NCI-H748 treated with DMSO at 0.1 percent for 48 hours (cell line): ENCODE data around the gene PAK4.
A peak's percentile ranks its signal among the peaks of the same experiment; 100 is the strongest.
"Not testable (repeated sequence)": the region's sequence is repeated elsewhere in the genome, so short reads cannot be mapped to it uniquely, and the experiment has no call there.

Experiments used
- DNase-seq: peaks from one replicate; lab custom pipeline; 2025; lab: John Stamatoyannopoulos, UW

PAK4 gene

DNA sequence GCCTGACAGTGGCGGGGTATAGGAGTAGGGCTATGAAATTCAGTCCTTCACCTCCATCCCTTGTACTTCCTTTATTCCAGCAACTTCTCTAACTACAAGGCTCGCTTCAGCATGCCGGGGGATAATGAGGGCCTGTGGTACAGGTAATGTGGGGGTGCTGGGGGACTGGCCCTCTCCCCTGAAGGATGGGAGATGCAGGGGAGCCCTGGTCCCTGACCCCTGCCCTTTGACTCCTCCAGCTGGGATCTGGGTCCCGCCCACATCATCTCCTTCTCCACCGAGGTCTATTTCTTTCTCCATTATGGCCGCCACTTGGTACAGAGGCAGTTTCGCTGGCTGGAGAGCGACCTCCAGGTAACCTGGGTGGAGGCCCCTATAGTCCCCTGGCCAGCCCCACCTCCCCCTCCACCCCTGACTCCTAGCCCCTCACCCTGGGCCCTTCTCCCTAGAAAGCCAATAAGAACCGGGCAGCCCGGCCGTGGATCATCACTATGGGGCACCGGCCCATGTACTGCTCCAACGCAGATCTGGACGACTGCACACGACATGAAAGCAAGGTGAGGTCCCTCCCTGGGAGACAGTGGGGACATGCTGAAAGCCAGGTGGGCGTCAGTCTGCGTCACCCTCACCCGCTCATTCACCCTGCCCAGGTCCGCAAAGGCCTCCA, 25.0 kb upstream of the PAK4 start:
- no peak for DNase-seq

DNA sequence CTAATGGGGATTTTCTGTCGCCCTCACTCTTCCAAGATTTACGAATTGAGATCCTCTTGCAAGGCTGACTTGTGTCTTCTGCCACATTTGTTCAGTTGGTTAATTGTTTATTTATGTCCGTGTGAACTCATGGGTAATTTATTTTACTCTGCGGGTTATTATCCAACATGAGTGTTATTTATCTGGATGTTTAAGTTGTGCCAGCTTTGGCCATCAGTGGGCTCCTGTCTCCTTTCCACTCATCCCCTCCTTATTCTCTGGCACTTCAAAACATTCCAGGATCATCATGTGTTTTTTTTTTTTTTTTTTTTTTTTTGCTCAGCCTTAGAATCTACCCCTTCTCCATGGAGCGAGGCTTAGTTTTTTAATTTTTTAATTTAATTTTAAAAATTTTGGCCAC, 22.4 kb upstream of the PAK4 start:
- DNase-seq: no peak

- DNase-seq: no peak
Observed at GRCh38 chr19:39104186-39104596, 21.4 kb upstream of the PAK4 start.

GRCh38 chr19:39106194-39106593, 19.4 kb upstream of the PAK4 start:
- no peak for DNase-seq

GRCh38 chr19:39109641-39110040, 15.9 kb upstream of the PAK4 start:
- no peak for DNase-seq

- DNase-seq: peak; percentile 37
Observed at GRCh38 chr19:39110263-39110967, 15.2 kb upstream of the PAK4 start.

GRCh38 chr19:39111593-39112199, 13.9 kb upstream of the PAK4 start:
- DNase-seq: no peak

DNA sequence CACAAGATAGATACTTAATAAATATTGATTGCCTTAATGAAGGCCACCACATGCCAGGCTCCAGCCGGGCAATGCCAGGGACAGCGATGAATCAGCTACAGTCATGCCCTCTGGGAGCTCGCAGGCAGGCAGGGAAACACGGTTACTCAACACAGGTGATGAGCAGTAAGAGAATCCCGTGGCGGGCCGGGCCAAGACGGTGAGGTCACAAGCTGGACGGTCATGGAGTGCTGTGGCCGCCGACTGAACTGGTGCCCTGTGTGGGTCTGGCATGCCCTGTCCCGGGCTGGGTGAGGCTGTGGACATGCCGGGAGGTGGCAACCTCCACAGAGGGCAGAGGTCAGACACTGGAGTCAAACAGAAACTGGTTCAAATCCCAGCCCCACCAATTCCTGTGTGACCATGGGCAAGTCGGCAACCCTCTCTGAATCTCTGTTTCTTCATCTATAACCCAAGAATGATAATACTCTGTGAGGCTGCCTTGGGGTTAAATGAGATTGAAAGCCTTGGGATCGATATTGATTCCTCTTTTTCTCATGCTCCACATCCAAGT, 13.2 kb upstream of the PAK4 start:
- DNase-seq: no peak

DNA sequence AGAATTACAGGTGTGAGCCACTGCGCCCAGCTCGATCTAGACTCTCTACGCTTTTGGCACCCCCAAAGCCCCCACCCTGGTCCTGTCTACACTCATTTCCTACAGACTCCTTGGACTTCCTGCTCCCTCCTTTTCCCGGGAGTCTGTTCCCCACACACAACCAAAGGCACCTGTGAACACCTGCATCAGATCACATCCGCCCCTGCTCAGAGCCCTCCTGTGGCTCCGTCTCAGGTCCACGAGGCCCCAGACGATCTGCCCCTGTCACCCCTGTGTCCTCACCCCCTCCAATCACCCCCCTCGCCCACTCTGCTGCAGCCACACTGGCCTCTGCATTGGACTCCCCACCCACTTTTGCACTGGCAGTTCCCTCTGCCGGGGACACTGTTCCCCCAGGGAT, 12.4 kb upstream of the PAK4 start:
- DNase-seq: no peak

DNA sequence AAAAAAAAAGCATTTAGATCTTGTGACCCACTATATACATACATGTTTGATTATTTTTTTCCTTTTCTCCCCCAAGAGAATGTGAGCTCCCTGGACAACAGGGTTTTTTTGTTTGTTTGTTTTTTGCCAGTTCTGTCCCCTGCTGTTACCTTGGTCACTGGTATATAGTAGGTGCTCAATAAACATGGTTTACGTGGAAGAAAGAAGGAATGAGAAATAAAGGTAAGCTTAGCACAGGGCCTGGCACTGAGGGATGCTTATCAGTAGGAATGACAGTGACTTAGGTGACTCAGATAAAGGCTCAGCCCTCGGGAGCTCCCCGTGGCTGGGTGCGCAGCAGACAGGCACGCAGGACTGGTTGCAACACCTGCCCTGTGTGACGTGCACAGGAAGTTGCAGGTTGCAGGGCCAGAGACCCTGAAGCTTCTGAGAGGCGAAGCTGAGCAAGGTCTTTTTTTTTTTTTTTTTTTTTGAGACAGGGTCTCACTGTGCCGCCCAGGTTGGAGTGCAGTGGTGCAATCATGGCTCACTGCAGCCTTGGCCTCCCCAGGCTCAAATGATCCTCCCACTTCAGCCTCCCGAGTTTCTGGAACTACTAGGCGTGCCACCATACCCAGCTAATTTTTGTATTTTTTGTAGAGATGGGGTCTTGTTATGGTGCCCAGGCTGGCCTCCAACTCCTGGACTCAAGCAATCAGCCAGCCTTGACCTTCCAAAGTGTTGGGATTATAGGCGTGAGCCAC, 10.3 kb upstream of the PAK4 start:
- no peak for DNase-seq

DNA sequence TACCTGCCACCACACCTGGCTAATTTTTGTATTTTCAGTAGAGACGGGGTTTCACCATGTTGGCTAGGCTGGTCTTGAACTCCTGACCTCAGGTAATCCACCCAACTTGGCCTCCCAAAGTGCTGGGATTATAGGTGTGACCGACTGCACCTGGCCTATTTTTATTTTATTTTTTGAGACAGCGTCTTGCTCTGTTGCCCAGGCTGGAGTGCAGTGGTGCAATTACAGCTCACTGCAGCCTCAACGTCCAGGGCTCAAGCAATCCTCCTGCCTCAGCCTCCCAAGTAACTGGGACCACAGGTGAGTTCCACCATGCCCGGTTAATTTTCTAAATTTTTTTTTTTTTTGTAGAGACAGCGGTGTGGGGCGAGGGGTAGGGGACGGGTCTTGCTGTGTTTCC, 8.6 kb upstream of the PAK4 start:
- DNase-seq: not testable (repeated sequence)

DNA sequence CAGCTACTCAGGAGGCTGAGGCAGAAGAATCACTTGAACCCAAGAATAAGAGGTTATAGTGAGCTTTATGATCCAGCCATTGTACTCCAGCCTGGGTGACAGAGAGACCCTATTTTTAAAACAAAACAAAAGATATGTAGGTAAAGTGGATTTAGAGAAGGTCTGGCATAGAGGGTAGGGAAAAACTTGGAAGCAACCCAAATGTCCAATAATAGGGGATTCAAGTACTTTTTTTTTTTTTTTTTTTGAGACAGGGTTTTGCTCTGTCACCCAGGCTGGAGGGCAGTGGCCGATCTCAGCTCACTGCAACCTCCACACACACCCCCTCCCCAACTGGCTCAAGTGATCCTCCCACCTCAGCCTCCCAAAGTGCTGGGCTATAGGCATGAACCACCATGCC, 5.8 kb upstream of the PAK4 start:
- DNase-seq: no peak

GRCh38 chr19:39122934-39123731, 2.5 kb upstream of the PAK4 start:
- DNase-seq: no peak

GRCh38 chr19:39124136-39124764, 1.3 kb upstream of the PAK4 start:
- no peak for DNase-seq

DNA sequence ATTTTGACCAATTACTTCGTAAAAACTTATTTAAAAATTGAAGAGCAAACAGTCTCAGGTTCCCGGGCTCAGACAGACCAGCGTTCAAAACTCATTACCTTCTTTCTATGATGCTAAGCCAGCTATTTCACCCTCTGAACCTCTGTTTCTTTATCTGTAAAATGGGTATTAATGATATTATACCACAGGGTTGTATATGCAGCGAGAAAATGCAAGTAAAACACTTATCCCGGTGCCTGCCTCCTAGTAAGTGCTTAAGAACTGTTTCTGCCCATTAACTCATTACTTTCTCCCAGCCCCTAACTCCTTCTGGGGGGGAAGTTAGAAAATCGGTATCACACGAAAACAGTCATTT, 410 bp upstream of the PAK4 start:
- no peak for DNase-seq

- DNase-seq: no peak
Observed at GRCh38 chr19:39126312-39127187, 964 bp downstream of the PAK4 start.

- no peak for DNase-seq
Observed at GRCh38 chr19:39127812-39128515, 2.4 kb downstream of the PAK4 start.

- DNase-seq: no peak
Observed at GRCh38 chr19:39128516-39129079, 3.0 kb downstream of the PAK4 start.

- DNase-seq: no peak
Observed at GRCh38 chr19:39129116-39129515, 3.5 kb downstream of the PAK4 start.
